Right lung (tissue), 10 donors: Measurements from ENCODE around the gene KDM2A. TPM values are rescaled to one million over a fixed set of nuclear protein-coding genes. Genes with fewer than 3 reads are reported as not detected.

ENCODE experiments used
- DNase-seq, 2 donors: peaks; one replicate each; pipeline ENCODE4 v3.0.0-alpha.2; 2013
- long read RNA-seq, 8 donors: transcript quantifications; one replicate each; lab custom pipeline, GENCODE V29; 2026
- polyA plus RNA-seq, 5 donors: library from polyadenylated mRNA; unstranded; fragments of 120-200 nt; gene quantifications; one replicate each; pipeline versions ENCODE4 v1.2.1 to v1.2.3, GENCODE V29; 2013; ENCODE audit warnings: inconsistent platforms in 1 of 5, low replicate concordance in 1 of 5; ENCODE audit not compliant: insufficient read length in 5 of 5, insufficient read depth in 1 of 5

Gene KDM2A
- 10 to 100 TPM; 67.3 to 80.4 (median 70.7) TPM for polyA plus RNA-seq
- long read RNA-seq, donor 1, partial matches to known transcripts = 17 of 20 reads
- long read RNA-seq, donor 1, other reads (novel, unspliced or antisense) = 0 of 20 reads
- long read RNA-seq, donor 2, partial matches to known transcripts = 6 of 12 reads
- long read RNA-seq, donor 2, other reads (novel, unspliced or antisense) = 0 of 12 reads
- long read RNA-seq, donor 3, full-length matches to known transcripts = 2 of 20 reads
- long read RNA-seq, donor 3, partial matches to known transcripts = 18 of 20 reads
- long read RNA-seq, donor 3, other reads (novel, unspliced or antisense) = 0 of 20 reads
- long read RNA-seq, donor 4, full-length matches to known transcripts = 5 of 34 reads
- long read RNA-seq, donor 4, partial matches to known transcripts = 29 of 34 reads
- long read RNA-seq, donor 4, other reads (novel, unspliced or antisense) = 0 of 34 reads
- long read RNA-seq, donor 5, full-length matches to known transcripts = 7 of 45 reads
- long read RNA-seq, donor 5, partial matches to known transcripts = 38 of 45 reads
- long read RNA-seq, donor 5, other reads (novel, unspliced or antisense) = 0 of 45 reads
- long read RNA-seq, donor 6, full-length matches to known transcripts = 9 of 27 reads
- long read RNA-seq, donor 6, partial matches to known transcripts = 18 of 27 reads
- long read RNA-seq, donor 6, other reads (novel, unspliced or antisense) = 0 of 27 reads
- long read RNA-seq, donor 7, full-length matches to known transcripts = 4 of 70 reads
- long read RNA-seq, donor 7, partial matches to known transcripts = 66 of 70 reads
- long read RNA-seq, donor 7, other reads (novel, unspliced or antisense) = 0 of 70 reads
- long read RNA-seq, donor 8, full-length matches to known transcripts = 1 of 1 reads
- long read RNA-seq, donor 8, partial matches to known transcripts = 0 of 1 reads
- long read RNA-seq, donor 8, other reads (novel, unspliced or antisense) = 0 of 1 reads

DNA sequence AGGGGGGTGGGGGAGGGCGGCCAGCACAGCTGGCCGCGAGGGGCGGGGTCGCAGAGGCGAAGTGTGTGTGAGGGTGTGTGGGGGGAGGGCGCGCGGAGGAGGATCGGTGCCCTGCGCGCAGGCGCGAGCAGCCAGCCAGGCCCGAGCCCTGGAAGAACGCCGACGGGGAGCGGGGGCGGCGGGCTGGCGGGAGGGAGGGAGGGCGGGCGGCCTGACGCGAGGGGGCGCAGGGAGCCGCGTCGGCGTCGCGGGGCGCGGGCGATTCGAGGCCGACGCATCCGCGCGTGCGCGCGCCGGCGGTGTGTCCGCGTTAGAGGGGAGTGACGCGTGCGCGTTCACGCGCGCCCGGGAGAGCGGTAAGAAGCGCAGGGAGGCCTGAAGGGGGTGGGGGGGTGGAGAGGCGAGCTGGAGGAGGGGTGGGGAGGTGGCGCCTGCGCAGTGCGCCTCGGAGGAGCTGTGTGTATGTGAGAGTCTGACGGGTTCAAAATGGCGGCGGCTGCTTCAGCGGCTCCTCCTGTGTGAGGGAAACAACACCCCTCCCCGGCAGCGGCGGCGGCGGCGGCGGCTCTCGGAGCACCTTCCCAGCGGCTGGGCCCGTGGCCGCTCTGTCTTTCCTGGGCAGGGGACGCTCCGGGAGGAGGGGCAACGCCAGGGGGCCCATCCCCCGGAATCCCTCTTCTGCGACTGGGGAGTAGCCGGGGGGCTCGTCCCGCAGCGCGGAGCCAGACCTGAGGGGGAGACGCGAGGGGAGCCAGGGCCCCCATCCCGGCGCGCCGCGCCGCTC lies at the start of gene KDM2A:
TSS of gene KDM2A (plus strand) at position 463 of the 784 bp plus-strand sequence. CDS start 2,054 bp downstream, outside the sequence.
- peak; percentile 100 for DNase-seq

DNA sequence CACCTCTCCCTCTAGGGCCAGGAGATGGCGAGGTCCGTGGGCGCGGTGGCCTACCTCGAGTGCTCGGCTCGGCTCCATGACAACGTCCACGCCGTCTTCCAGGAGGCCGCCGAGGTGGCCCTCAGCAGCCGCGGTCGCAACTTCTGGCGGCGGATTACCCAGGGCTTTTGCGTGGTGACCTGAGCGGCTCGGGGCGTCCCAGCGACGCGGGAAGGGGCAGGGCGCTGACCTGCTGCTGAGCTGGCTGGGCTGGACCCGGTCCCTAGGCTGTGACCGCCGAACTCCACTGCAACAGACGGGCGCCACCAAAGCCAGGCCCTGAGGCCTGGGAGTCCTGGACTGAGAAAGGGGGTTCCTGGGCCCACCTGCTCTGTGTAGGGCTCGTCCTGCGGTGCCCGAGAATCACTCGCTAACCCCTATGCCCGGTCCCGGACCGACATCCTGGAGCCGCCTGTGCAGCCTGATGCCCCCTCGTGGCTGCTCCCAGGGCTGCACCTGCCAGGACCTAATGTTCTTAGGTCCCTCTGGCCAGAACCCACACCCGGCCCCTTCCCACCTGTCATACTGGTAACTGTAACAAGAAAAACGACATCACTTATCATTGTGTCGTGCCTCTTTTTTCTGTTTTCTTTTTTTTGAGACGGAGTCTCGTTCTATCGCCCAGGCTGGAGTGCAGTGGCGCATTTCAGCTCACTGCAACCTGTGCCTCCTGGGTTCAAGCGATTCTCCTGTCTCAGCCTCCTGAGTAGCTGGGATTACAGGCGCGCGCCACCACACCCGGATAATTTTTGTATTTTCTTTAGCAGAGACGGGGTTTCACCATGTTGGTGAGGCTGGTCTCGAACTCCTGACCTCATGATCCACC lies 47.4 kb upstream of the KDM2A start:
- DNase-seq = no peak

DNA sequence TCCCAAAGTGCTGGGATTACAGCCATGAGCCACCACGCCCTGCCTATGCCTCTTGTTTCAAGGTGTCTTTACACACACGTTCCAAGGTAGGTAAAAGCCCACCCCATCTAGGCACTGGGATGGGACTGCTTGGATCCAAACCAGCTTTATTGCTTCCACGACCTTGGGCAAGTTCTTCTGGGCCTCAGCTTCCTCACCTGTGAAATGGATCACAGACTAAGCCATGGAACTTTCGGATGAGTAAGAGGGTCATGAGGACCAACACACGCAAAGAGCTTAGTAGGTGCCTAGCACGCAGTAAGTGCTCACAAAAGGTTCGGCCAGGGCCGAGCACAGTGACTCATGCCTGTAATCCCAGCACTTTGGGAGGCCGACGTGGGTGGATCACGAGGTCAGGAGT lies 46.8 kb upstream of the KDM2A start:
- DNase-seq = no peak

DNA sequence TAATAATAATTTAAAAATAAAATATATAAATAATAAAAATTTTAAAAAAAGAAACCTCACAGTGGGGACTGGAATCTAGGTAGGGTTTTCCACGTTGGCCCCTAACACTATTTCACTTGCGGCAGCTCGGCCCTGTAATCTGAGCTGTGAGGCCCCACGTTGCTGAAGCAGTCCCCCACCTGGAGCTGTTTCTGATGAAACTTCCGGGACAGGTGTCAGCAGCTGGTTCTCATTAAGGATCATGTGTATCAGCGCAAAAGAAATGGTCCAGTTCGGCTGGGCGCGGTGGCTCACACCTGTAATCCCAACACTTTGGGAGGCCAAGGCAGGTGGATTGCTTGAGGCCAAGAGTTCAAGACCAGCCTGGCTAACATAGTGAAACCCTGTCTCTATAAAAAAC lies 45.2 kb upstream of the KDM2A start:
- no peak for DNase-seq

DNA sequence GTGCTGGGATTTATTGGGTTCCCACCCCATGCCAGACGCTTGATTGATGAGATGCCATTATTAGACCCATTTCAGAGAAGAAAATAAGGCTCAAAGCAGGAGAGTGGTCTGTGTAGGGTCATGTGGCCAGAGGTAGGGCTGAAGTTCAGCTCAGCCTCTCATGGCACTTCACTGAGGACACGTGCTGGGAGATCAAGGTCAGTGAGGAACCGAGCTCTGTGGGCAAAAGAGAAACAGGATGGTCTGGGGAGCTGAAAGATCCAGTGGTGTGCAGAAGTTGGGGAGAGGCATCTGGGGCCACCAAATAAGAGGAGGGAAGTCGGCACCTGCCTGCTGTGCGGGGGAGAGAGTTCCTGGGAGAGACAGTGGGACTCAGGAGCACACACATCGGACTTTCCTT lies 42.9 kb upstream of the KDM2A start:
- no peak for DNase-seq

DNA sequence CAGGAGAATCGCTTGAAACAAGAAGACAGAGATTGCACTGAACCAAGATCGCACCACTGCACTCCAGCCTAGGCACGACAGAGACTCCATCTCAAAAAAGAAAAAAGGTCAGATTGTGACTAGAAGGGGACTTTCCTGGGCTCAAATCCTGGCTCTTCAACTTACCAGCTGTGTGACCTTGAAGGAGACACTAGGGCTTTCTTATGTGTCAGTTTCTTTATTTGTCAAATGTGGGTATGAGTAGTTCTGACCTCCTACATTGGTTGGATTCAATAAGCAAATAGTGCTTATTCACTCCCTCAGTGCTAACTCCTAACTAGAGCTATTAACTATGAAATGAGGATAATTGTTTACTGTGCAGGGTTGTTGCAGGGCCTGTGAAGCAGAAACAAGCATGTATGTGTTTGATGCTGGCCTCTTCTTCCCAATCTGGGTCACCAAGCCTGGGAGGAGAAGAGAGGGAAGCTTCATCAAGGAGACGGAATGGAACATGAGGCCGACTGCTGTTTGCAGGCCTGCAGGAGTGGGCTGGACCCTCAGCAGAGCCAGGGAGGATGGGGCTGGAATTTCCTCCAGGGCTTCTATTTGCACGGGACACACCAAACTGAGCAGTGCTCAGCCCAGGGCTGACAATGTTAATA lies 39.9 kb upstream of the KDM2A start:
- no peak for DNase-seq

DNA sequence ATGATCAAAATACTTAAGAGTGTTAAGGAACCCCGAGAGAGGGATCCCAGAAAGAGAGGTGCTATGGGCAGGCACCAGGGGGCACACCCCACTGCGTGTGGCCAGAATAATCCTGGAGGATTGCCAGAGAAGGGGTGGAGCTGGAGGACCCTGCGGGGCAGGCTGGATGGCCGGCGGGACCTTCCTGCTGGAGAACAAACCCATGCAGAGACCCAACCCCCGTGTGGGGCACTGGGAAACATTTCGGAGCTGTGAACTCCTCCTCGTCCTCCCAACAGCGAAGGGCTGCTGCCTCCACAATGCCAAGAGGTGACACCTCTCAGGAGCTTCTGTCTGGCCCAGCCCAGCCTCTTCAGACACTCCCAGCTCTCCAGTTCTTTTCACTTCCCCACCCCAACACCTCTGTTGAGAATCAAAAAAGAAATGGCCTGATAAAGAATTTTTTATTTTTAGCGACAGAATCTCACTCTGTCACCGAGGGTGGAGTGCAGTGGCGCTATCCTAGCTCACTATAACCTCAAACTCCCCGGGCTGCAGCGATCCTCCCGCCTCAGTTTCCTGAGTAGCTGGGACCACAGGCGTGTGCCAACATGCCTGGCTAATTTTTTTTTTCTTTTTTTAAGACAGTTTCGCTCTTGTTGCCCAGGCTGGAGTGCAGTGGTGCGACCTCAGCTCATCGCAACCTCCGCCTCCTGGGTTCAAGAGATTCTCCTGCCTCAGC lies 36.8 kb upstream of the KDM2A start:
- peak in 1 of 2 donors; percentile 54 for DNase-seq

DNA sequence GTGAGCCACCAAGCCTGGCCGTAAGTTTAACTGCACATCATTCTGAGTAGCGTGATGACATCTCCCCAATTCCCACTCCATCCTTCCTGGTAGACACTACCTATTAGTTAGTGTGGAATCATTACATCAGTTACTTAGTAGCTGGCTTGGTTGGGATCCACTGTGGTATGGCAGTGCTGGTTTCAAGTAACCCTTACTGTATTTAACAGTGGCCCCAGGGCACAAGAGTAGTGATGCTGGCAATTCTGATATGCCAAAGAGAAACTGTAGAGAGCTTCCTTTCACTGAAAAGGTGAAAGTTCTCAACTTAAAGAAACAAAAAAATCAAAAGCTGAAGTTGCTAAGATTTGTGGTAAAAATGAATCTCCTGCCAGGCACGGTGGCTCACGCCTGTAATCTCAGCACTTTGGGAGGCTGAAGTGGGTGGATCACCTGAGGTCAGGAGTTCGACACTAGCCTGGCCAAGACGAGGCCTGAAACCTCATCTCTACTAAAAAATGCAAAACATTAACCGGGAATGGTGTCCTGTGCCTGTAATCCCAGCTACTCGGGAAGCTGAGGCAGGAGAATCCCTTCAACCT lies 35.2 kb upstream of the KDM2A start:
- DNase-seq = no peak

DNA sequence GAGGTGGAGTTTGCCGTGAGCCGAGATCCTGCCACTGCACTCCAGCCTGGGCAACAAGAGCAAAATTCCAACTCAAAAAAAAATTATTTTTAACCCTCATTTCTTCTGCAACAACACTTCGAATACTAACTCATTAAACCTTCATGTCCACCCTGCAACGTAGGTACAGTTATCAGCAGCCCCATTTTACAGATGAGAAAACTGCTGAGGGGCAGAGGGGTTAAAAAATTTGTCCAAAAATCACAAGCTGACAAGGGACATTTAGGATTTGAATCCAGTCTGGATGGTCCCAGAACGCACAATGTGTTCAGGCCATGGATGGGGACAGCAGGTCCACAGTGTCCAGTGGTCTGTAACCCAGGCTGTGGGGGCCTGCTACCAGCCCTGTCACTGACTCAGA lies 33.4 kb upstream of the KDM2A start:
- no peak for DNase-seq

DNA sequence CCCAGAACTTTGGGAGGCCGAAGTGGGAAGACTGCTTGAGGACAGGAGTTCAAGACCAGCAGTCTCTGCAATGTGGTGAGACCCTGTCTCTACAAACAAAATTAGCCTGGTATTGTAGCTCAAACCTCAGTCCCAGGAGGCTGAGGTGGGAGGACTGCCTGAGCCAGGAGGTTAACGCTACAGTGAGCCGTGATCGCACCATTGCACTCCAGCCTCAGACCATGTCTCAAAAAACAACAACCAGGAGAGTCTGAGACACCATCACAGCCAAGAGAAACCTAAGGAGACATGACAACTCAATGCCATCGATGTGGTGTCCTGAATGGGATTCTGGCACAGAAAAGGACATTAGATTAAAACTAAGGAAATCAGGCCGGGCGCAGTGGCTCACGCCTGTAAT lies 28.3 kb upstream of the KDM2A start:
- DNase-seq = no peak

DNA sequence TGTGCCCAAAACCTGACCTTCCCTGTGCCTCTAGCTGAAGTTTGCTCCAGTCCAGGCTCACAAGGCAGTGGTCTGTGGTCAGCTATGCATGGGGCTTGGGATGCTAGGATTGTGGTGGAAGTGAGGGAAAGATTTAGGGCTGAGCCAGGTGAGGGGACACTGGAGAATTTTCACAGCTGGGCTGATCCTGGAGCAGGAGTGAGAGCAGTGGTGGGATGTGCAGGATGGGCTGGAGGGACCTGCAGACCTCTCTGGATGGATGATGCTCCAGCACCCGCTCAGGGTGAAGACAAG lies 23.9 kb upstream of the KDM2A start:
- no peak for DNase-seq

DNA sequence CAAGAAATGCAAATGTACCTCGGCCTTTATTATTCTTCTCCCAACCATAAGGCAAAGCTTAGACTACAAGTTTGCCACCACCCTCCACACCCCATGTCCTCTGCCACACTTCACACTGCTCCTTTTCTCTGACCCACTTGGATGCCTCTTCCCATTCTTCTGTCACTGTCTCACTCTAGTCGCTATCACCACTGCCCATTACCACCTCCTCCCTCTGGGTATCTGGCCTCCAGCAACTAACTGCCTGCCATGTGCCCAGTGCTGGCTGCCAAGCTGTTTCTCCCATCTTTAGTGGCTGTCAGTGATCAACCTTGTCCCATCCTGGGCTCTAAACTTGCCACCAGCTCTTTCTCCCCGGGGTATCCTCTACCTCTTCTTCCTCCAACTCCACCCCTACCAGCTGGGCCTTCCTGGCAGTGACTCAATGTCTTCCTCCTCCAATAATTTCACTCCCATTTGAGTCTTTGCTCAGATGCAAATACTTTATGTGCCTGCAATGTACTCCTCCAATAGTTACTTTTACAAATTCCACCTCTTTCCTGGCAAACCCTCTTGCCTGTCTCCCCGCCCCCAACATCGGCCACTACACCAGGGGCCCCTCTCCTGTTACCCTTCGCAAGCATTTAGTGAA lies 20.1 kb upstream of the KDM2A start:
- no peak for DNase-seq

DNA sequence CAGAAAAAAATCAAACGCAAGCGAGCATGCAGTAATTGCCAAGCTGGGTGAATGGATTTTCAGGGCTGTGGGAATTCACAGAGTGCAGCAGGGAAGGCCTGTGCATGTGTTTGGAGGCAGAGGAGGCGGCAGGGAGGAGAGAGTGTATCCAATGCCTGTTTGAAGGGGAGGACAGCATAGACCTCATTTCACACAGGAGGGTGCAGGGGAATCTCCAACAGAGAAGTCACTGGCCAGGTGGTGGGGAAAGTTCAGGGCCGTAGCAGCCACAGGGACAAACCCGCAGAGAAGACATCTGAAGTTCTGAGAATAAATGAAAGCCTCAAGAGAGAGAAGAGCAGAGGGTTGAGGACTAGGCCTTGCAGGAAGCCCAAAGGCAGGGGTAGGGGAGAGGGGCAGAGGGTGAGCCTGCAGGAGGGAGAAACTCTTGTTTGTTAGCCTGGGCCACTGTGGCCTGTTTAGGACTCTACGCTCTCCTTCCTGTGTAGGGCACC lies 19.2 kb upstream of the KDM2A start:
- no peak for DNase-seq

DNA sequence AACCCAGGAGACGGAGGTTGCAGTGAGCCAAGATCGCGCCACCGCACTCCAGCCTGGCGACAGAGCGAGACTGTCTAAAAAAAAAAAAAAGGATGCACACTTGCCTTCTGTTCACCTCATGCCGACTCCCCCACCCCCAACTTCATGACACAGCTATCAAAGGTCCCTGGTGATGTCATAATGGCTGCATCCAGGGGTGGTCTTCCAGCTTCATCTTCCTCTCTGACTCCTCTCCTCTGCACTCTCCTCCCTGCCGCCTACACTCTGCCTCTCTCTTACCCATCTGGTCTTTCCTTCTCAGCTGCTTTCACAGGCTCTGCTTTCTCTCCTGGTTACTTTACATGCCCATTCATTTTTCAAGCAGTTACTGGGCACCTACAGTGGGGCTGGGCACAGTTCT lies 16.4 kb upstream of the KDM2A start:
- DNase-seq = no peak

DNA sequence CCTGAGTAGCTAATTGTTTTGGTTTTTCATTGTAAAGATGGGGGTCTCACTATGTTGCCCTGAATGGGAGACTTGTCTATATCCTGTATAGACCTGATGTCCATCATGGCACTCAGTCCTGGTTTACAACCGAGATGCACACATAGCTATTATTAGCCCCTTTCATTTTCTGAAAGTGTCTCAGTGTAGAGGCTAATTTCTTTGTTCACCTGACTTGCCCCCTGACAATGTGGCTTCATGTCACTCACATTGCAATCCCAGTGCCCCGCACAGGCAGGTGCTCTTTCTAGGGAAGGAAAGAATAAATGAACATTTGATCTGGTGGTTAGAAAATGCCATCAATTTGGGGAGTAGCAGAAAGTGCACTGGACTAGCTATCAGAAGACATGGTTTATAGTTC lies 13.1 kb upstream of the KDM2A start:
- no peak for DNase-seq

DNA sequence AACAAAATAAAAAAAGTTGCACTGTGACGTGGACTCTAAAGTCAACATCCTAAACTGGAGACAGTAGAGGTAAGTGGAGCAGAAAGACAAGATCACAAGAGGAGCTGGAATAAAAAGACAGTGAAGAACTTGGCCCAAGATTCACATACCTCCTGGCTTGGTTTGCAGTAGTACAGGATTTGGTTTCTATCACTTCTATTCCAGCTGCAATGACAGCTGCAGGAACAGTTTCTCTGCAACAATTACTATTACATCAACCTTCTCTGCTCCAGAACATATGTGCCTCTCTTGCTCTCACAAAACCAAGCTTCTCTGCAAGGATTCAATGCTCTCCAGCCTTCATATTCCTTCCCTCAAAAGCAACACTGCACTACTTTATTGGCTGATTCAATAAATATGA lies 7.8 kb upstream of the KDM2A start:
- peak in 1 of 2 donors; percentile 16 for DNase-seq

DNA sequence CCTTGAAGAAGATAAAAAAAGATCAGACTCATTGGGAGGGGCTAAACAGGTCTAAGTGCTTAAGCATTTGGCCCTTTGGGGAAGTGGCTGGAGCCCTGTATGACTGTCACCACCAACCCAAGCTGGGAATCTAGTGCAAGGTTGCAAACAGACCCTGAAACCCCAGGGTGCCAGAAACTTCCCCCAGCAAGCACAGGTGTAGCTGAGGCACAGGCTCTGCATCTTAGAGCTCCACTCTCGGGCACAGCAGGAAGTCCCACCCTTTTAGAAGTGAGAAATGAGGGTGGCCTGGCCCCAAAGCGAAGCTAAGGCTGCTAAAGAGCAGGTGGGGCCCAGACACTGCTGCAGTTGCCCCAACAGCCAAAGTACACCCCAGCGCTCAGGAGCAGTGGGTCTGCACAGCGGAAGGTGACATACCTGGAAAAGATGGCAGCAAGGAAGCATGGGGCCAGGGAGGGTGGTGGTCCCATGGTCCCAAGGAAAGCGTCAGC lies 5.8 kb upstream of the KDM2A start:
- DNase-seq = no peak

DNA sequence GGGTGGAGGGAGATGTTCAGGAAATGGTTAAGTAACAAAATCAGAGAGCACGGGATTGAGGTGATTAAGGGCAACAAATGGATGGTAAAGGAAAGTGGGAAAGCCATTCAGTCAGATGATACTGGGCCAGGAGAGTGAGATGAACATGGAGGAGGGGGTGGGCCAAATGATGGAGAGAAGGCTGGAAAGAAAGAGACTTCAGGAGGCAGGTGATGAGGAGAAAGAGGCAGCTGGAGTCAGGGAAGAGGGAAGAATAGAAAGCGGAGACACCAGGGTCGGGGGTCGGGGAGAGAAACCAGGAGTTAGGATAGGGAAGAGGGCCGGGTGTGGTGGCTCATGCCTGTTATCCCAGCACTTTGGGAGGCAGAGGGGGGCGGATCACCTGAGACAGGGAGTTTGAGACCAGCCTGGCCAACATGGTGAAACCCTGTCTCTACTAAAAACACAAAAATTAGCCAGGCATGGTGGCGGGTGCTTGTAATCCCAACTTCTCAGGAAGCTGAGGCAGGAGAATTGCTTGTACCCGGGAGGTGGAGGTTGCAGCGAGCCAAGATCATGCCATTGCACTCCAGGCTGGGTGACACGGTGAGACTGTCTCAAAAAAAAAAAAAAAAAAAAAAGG lies 4.7 kb upstream of the KDM2A start:
- no peak for DNase-seq
